ENCODE results near the gene HHLA2. TPM values are rescaled to one million over a fixed set of nuclear protein-coding genes. Genes with fewer than 3 reads are reported as not detected.
A peak's percentile ranks its signal among the peaks of the same experiment; 100 is the strongest.

Gene HHLA2
- total and polyA plus RNA-seq, 2 experiments from 2014 or later: not detected

- Histone ChIP-seq H3K9me2 (ENCODE audit: insufficient read depth) (peaks cover 4% of the 10 kb centered on the region; the same call in 1 of the 2 replicates), H3K27me3 (ENCODE audit: insufficient read depth) (no peaks in the 10 kb centered on the region), H3F3A (replicated peaks; ENCODE audit: low read depth) (no peaks in the 10 kb centered on the region), H3K4me2 (no peak overlapping the region), H2AFZ (peak overlapping the region; percentile 57; the same call in 1 of the 2 replicates), H3K4me3 (no peak overlapping the region), H4K20me1 (replicated peaks; ENCODE audit: insufficient read depth) (no peaks in the 10 kb centered on the region), H3K4me1 (ENCODE audit: insufficient read depth) (peaks cover 13% of the 10 kb centered on the region; the same call in 1 of the 2 replicates), H3K27ac (ENCODE audit: low read depth) (no peak overlapping the region), H3K36me3 (ENCODE audit: insufficient read depth) (no peaks in the 10 kb centered on the region), H3K79me2 (replicated peaks; ENCODE audit: insufficient read depth) (no peaks in the 10 kb centered on the region)
- no peak for TF ChIP-seq EZH2 (IDR thresholded peaks at IDR 0.05; ENCODE audit: low read depth, unreplicated experiment)
- no peak for TF ChIP-seq REST (IDR thresholded peaks at IDR 0.05; ENCODE audit: unreplicated experiment)
- no peak for TF ChIP-seq ZNF114 (CRISPR knock-in tag; IDR thresholded peaks at IDR 0.05)
- TF ChIP-seq NANOG (IDR thresholded peaks at IDR 0.05; ENCODE audit: borderline replicate concordance): no peak
- TF ChIP-seq ETS1 (IDR thresholded peaks at IDR 0.05): no peak
- TF ChIP-seq EZH2phosphoT487 (IDR thresholded peaks at IDR 0.05; ENCODE audit: unreplicated experiment): no peak
- TF ChIP-seq CTCF (conservative IDR thresholded peaks at IDR 0.05; ENCODE audit: low read depth in 2 of 2): no peak
- no peak for TF ChIP-seq ZNF331 (CRISPR knock-in tag; IDR thresholded peaks at IDR 0.05; ENCODE audit: low read depth)
- no peak for TF ChIP-seq CREB1 (CRISPR knock-in tag; IDR thresholded peaks at IDR 0.05; ENCODE audit: low read depth)
- TF ChIP-seq ZNF462 (CRISPR knock-in tag; IDR thresholded peaks at IDR 0.05): no peak
- TF ChIP-seq JUNB (IDR thresholded peaks at IDR 0.05; ENCODE audit: unreplicated experiment): no peak
- no peak for TF ChIP-seq STAT1 (IDR thresholded peaks at IDR 0.05; ENCODE audit: unreplicated experiment)
- TF ChIP-seq POLR2AphosphoS5 (IDR thresholded peaks at IDR 0.05; ENCODE audit: low read depth): no peak
- no peak overlapping the region for H3K4me3 Mint-ChIP-seq
- no peaks in the 10 kb centered on the region for H3K36me3 Mint-ChIP-seq (ENCODE audit: low read depth)
- peak; percentile 41; the same call in 1 of the 3 replicates for ATAC-seq
- no peak for DNase-seq (ENCODE audit: low spot score)
- H3K9me3 Mint-ChIP-seq: no peaks in the 10 kb centered on the region
- H3K27me3 Mint-ChIP-seq (ENCODE audit: insufficient read depth, low read depth, poor library complexity): no peaks in the 10 kb centered on the region
- H3K27ac Mint-ChIP-seq: no peak overlapping the region; the same call in 1 of the 2 replicates
- peaks cover 17% of the 10 kb centered on the region for H3K4me1 Mint-ChIP-seq
These were observed 3.9 kb downstream of the HHLA2 start for GRCh38 chr3:108300103-108300849.

Data from GM23338 (cell line).